Trophoblast cell (in vitro differentiated cells and primary cell): Measurements from ENCODE around the gene MCTP2.

Experiments
- DNase-seq, 2 donors: peaks; one replicate each; pipeline ENCODE4 v3.0.0-alpha.2; 2016
- H2AFZ ChIP-seq: 2 replicates; pipeline ENCODE4 v1.6.1; 2013; ENCODE audit warnings: low read length, moderate library complexity, mild to moderate bottlenecking; ENCODE audit not compliant: insufficient read depth, poor library complexity
- H2AK5ac ChIP-seq: 2 replicates; pipeline ENCODE4 v1.6.1; 2013; ENCODE audit warnings: mild to moderate bottlenecking, low read length
- H2BK120ac ChIP-seq: 2 replicates; pipeline ENCODE4 v1.6.1; 2013; ENCODE audit warnings: low read length, mild to moderate bottlenecking, moderate library complexity; ENCODE audit not compliant: insufficient read depth, poor library complexity
- H2BK12ac ChIP-seq: 2 replicates; pipeline ENCODE4 v1.6.1; 2013; ENCODE audit warnings: mild to moderate bottlenecking, low read length, moderate library complexity
- H2BK5ac ChIP-seq: 2 replicates; pipeline ENCODE4 v1.6.1; 2013; ENCODE audit warnings: low read length, low read depth, moderate library complexity, mild to moderate bottlenecking; ENCODE audit not compliant: poor library complexity
- H3K14ac ChIP-seq: 2 replicates; pipeline ENCODE4 v1.6.1; 2013; ENCODE audit warnings: mild to moderate bottlenecking, low read length
- H3K18ac ChIP-seq: 2 replicates; pipeline ENCODE4 v1.6.1; 2013; ENCODE audit warnings: mild to moderate bottlenecking, low read length
- H3K23ac ChIP-seq: 2 replicates; pipeline ENCODE4 v1.6.1; 2013; ENCODE audit warnings: low read length
- H3K27ac ChIP-seq: 2 replicates; pipeline ENCODE4 v1.5.1; 2013; ENCODE audit warnings: low read depth, mild to moderate bottlenecking, inconsistent platforms, low read length, moderate library complexity
- H3K27me3 ChIP-seq: 2 replicates; pipeline ENCODE4 v1.6.1; 2013; ENCODE audit warnings: inconsistent platforms, mild to moderate bottlenecking, low read length, moderate library complexity; ENCODE audit not compliant: insufficient read depth
- H3K36me3 ChIP-seq, 2 experiments: 1 replicate in 1 of 2; 2 replicates in 1 of 2; pipeline ENCODE4 v1.6.1; 2013; ENCODE audit warnings: low read length in 2 of 2, mild to moderate bottlenecking in 2 of 2, moderate library complexity in 1 of 2; ENCODE audit not compliant: insufficient read depth in 2 of 2, control insufficient read depth in 1 of 2
- H3K4ac ChIP-seq: 2 replicates; pipeline ENCODE4 v1.6.1; 2013; ENCODE audit warnings: low read depth, mild to moderate bottlenecking, low read length, moderate library complexity
- H3K4me1 ChIP-seq, 2 experiments: 1 replicate in 1 of 2; 2 replicates in 1 of 2; pipeline ENCODE4 v1.6.1; 2013; ENCODE audit warnings: low read length in 2 of 2, mild to moderate bottlenecking in 2 of 2, moderate library complexity in 1 of 2; ENCODE audit not compliant: insufficient read depth in 2 of 2, control insufficient read depth in 1 of 2
- H3K4me2 ChIP-seq: 2 replicates; pipeline ENCODE4 v1.6.1; 2013; ENCODE audit warnings: inconsistent platforms, mild to moderate bottlenecking, low read length, moderate library complexity
- H3K4me3 ChIP-seq: 2 replicates; pipeline ENCODE4 v1.5.1; 2013; ENCODE audit warnings: mild to moderate bottlenecking, low read depth, low read length, inconsistent platforms
- H3K79me1 ChIP-seq: one replicate; pipeline ENCODE4 v1.6.1; 2013; ENCODE audit warnings: low read length
- H3K79me2 ChIP-seq: 2 replicates; pipeline ENCODE4 v1.6.1; 2013; ENCODE audit warnings: low read length, mild to moderate bottlenecking; ENCODE audit not compliant: control insufficient read depth, insufficient read depth, poor library complexity
- H3K9ac ChIP-seq: 2 replicates; pipeline ENCODE4 v1.6.1; 2013; ENCODE audit warnings: mild to moderate bottlenecking, low read length
- H3K9me3 ChIP-seq: 2 replicates; pipeline ENCODE4 v1.6.1; 2013; ENCODE audit warnings: low read depth, mild to moderate bottlenecking, control low read depth, inconsistent platforms, low read length; ENCODE audit not compliant: insufficient read depth
- H4K12ac ChIP-seq: 2 replicates; pipeline ENCODE4 v1.6.1; 2013; ENCODE audit warnings: low read depth, mild to moderate bottlenecking, low read length, moderate library complexity
- H4K8ac ChIP-seq: 2 replicates; pipeline ENCODE4 v1.6.1; 2013; ENCODE audit warnings: low read depth, mild to moderate bottlenecking, low read length, moderate library complexity
- H4K91ac ChIP-seq: one replicate; pipeline ENCODE4 v1.6.1; 2013; ENCODE audit warnings: low read depth, mild to moderate bottlenecking, low read length, moderate library complexity
- WGBS: extraction: QIAGEN DNeasy Blood & Tissue Kit; methylation state at CpG from one replicate; pipeline ENCODE4 v1.1.7; 2013; ENCODE audit warnings: missing lambda C conversion rate; ENCODE audit not compliant: insufficient read length, insufficient coverage; ENCODE audit errors: extremely low coverage; 5-methylcytosine and 5-hydroxymethylcytosine counted together

The MCTP2 gene

GRCh38 chr15:94277485-94277884, 46.1 kb downstream of the MCTP2 start:
- Histone ChIP-seq H4K91ac (no peak overlapping the region), H2BK5ac (no peak overlapping the region), H3K79me1 (no peaks in the 10 kb centered on the region), H4K8ac (no peak overlapping the region), H3K9me3 (no peaks in the 10 kb centered on the region), H3K27me3 (no peaks in the 10 kb centered on the region), H3K9ac (no peak overlapping the region), H3K79me2 (no peaks in the 10 kb centered on the region), H3K4ac (no peak overlapping the region), H3K14ac (no peak overlapping the region), H2BK12ac (no peak overlapping the region), H3K27ac (no peak overlapping the region), H3K4me2 (no peak overlapping the region), H3K4me1 (no peaks in the 10 kb centered on the region), H2AFZ (no peak overlapping the region), H3K18ac (no peak overlapping the region), H4K12ac (no peak overlapping the region), H3K4me3 (no peak overlapping the region), H3K23ac (no peak overlapping the region), H2BK120ac (no peak overlapping the region), H2AK5ac (no peak overlapping the region), H3K36me3 (no peaks in the 10 kb centered on the region)
- DNase-seq = no peak
- no CpG with 5 or more reads among the region's 1 CpG for WGBS

- H2AK5ac ChIP-seq = no peak overlapping the region
- no peak overlapping the region for H2BK120ac ChIP-seq
- H3K4me2 ChIP-seq = no peak overlapping the region
- H3K79me2 ChIP-seq = no peaks in the 10 kb centered on the region
- no peak overlapping the region for H3K4ac ChIP-seq
- H3K14ac ChIP-seq = no peak overlapping the region
- no peak overlapping the region for H4K91ac ChIP-seq
- H4K8ac ChIP-seq = no peak overlapping the region
- no peaks in the 10 kb centered on the region for H3K79me1 ChIP-seq
- H3K4me3 ChIP-seq = no peak overlapping the region
- no peak overlapping the region for H4K12ac ChIP-seq
- no peaks in the 10 kb centered on the region for H3K36me3 ChIP-seq
- H3K23ac ChIP-seq = no peak overlapping the region
- no peaks in the 10 kb centered on the region for H3K4me1 ChIP-seq
- H2BK5ac ChIP-seq = no peak overlapping the region
- H3K27me3 ChIP-seq = no peaks in the 10 kb centered on the region
- H2AFZ ChIP-seq = no peak overlapping the region
- H2BK12ac ChIP-seq = no peak overlapping the region
- DNase-seq = no peak
- WGBS = no CpG with 5 or more reads among the region's 2 CpGs
- H3K9ac ChIP-seq = no peak overlapping the region
- H3K9me3 ChIP-seq = no peaks in the 10 kb centered on the region
- H3K27ac ChIP-seq = no peak overlapping the region
- H3K18ac ChIP-seq = no peak overlapping the region
Observed at GRCh38 chr15:94279736-94280135, 48.4 kb downstream of the MCTP2 start.

GRCh38 chr15:94280301-94280700, 48.9 kb downstream of the MCTP2 start:
- Histone ChIP-seq H4K12ac (no peak overlapping the region), H2BK5ac (no peak overlapping the region), H3K9ac (no peak overlapping the region), H4K91ac (no peak overlapping the region), H3K4ac (no peak overlapping the region), H3K14ac (no peak overlapping the region), H3K27ac (no peak overlapping the region), H3K79me1 (no peaks in the 10 kb centered on the region), H3K18ac (no peak overlapping the region), H3K36me3 (no peaks in the 10 kb centered on the region), H3K79me2 (no peaks in the 10 kb centered on the region), H4K8ac (no peak overlapping the region), H3K27me3 (no peaks in the 10 kb centered on the region), H3K9me3 (no peaks in the 10 kb centered on the region), H3K4me3 (no peak overlapping the region), H3K4me2 (no peak overlapping the region), H2AK5ac (no peak overlapping the region), H2BK12ac (no peak overlapping the region), H3K4me1 (no peaks in the 10 kb centered on the region), H2AFZ (no peak overlapping the region), H3K23ac (no peak overlapping the region), H2BK120ac (no peak overlapping the region)
- WGBS = no CpG with 5 or more reads among the region's 3 CpGs
- DNase-seq = no peak

GRCh38 chr15:94282269-94283250, 51.2 kb downstream of the MCTP2 start:
- Histone ChIP-seq H4K91ac (no peak overlapping the region), H4K12ac (no peak overlapping the region), H3K36me3 (no peaks in the 10 kb centered on the region), H4K8ac (no peak overlapping the region), H3K4me2 (no peak overlapping the region), H2AK5ac (no peak overlapping the region), H3K79me1 (no peaks in the 10 kb centered on the region), H2BK5ac (no peak overlapping the region), H3K9me3 (no peaks in the 10 kb centered on the region), H2BK12ac (no peak overlapping the region), H2AFZ (no peak overlapping the region), H3K4me3 (no peak overlapping the region), H3K14ac (no peak overlapping the region), H3K27ac (no peak overlapping the region), H3K23ac (no peak overlapping the region), H3K9ac (no peak overlapping the region), H3K18ac (no peak overlapping the region), H2BK120ac (no peak overlapping the region), H3K4me1 (no peaks in the 10 kb centered on the region), H3K27me3 (no peaks in the 10 kb centered on the region), H3K4ac (no peak overlapping the region), H3K79me2 (no peaks in the 10 kb centered on the region)
- DNase-seq = no peak
- no CpG with 5 or more reads among the region's 7 CpGs for WGBS
